PFSK-1 (cell line): ENCODE data around the gene ERC1.

Experiments
- FOXP2 ChIP-seq: optimal IDR thresholded peaks from 2 replicates; pipeline ENCODE3; 2011; ENCODE audit warnings: borderline replicate concordance, control low read depth, inconsistent platforms; ENCODE audit not compliant: insufficient read depth; ENCODE audit errors: extremely low read length, extremely low read depth
- POLR2AphosphoS5 ChIP-seq: IDR thresholded peaks from 2 replicates; pipeline ENCODE4 v1.6.1; 2012; ENCODE audit warnings: low read depth, mild to moderate bottlenecking, control low read depth, low read length, moderate library complexity
- SIN3A ChIP-seq: IDR thresholded peaks from 2 replicates; pipeline ENCODE4 v1.6.1; 2012; ENCODE audit warnings: mild to moderate bottlenecking, low read length, moderate library complexity, borderline replicate concordance; ENCODE audit not compliant: insufficient read depth
- TAF1 ChIP-seq: IDR thresholded peaks from 2 replicates; pipeline ENCODE4 v1.6.1; 2012; ENCODE audit warnings: low read length, control low read depth, borderline replicate concordance; ENCODE audit not compliant: insufficient read depth
- TF ChIP-seq, protein P1 (sequence below), 2 experiments: IDR thresholded peaks; 2 replicates each; pipeline versions ENCODE4 v1.6.1 to v1.8.0; 2011 to 2012; ENCODE audit warnings: low read depth in 2 of 2, low read length in 2 of 2, control low read depth in 1 of 2, inconsistent platforms in 1 of 2, mild to moderate bottlenecking in 1 of 2, moderate library complexity in 1 of 2; ENCODE audit not compliant: insufficient read depth in 1 of 2

DNA sequence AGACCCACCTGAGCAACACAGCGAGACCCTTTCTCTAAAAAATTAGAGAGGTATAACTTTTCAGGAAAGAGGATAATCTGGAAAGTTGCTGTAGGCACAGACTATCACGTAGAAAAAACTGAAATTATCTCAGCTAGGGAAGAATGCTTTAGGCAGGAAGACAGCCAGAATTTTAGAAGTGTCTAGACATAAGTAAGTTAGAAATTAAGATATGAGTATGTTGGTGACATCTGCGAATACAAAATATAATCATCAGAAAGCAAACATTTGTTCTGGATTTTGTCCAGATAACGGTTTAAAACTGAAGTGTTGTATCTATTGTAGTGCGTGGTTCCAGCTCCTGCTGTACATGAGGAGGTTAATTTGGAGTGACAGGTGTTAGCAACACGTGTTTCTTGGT lies 480.2 kb downstream of the ERC1 start:
- TF ChIP-seq TAF1 (no peak), POLR2AphosphoS5 (no peak), SIN3A (no peak), FOXP2 (no peak)
- TF ChIP-seq, protein P1, sequence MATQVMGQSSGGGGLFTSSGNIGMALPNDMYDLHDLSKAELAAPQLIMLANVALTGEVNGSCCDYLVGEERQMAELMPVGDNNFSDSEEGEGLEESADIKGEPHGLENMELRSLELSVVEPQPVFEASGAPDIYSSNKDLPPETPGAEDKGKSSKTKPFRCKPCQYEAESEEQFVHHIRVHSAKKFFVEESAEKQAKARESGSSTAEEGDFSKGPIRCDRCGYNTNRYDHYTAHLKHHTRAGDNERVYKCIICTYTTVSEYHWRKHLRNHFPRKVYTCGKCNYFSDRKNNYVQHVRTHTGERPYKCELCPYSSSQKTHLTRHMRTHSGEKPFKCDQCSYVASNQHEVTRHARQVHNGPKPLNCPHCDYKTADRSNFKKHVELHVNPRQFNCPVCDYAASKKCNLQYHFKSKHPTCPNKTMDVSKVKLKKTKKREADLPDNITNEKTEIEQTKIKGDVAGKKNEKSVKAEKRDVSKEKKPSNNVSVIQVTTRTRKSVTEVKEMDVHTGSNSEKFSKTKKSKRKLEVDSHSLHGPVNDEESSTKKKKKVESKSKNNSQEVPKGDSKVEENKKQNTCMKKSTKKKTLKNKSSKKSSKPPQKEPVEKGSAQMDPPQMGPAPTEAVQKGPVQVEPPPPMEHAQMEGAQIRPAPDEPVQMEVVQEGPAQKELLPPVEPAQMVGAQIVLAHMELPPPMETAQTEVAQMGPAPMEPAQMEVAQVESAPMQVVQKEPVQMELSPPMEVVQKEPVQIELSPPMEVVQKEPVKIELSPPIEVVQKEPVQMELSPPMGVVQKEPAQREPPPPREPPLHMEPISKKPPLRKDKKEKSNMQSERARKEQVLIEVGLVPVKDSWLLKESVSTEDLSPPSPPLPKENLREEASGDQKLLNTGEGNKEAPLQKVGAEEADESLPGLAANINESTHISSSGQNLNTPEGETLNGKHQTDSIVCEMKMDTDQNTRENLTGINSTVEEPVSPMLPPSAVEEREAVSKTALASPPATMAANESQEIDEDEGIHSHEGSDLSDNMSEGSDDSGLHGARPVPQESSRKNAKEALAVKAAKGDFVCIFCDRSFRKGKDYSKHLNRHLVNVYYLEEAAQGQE (IDR thresholded peaks at IDR 0.05; ENCODE audit: insufficient read depth in 1 of 2, low read depth in 2 of 2, low read length in 2 of 2): no peak
